A673 (cell line): ENCODE results near the gene PPP2R5D. TPM values are rescaled to one million over a fixed set of nuclear protein-coding genes. Genes with fewer than 3 reads are reported as not detected.

ENCODE experiments used
- Bru-seq: library from RNA; stranded (reverse); fragments of 400-500 nt; gene quantifications from one replicate; lab custom pipeline; 2021; lab: Mats Ljungman, UMichigan
- BruChase-seq, 2 experiments: library from RNA; stranded (reverse); fragments of 400-500 nt; gene quantifications; one replicate each; lab custom pipeline; 2021; lab: Mats Ljungman, UMichigan
- BruUV-seq: library from RNA; stranded (reverse); fragments of 400-500 nt; replicated peaks from 2 replicates; lab custom pipeline; 2021; lab: Mats Ljungman, UMichigan
- CTCF ChIA-PET: fragments of 300-600 bp; sonication (Branson Sonifier 250); formaldehyde crosslinking; loops from one replicate; lab custom pipeline; 2022; ENCODE audit warnings: antibody characterized with exemption; lab: Charles Lee
- POLR2A ChIA-PET: fragments of 300-600 bp; sonication (Branson Sonifier 250); formaldehyde crosslinking; loops from one replicate; lab custom pipeline; 2022; ENCODE audit warnings: antibody characterized with exemption; ENCODE audit not compliant: low non-redundant PET; lab: Charles Lee
- DNase-seq: peaks from one replicate; pipeline ENCODE4 v3.0.0-alpha.2; 2015; ENCODE audit warnings: low spot score
- H3K27ac ChIP-seq: fragments of 200-600 bp; sonication (generic); 2 replicates; pipeline ENCODE4 v1.5.1; 2016; ENCODE audit warnings: mixed run types, low read depth, mild to moderate bottlenecking, mixed read lengths, antibody characterized with exemption, low read length; ENCODE audit not compliant: poor library complexity, severe bottlenecking
- H3K27me3 ChIP-seq: fragments of 200-600 bp; sonication (generic); replicated peaks from 2 replicates; pipeline ENCODE4 v1.6.1; 2017; ENCODE audit warnings: mixed run types, low read depth, mild to moderate bottlenecking, mixed read lengths, antibody characterized with exemption, low read length; ENCODE audit not compliant: insufficient read depth, poor library complexity
- H3K36me3 ChIP-seq: fragments of 200-600 bp; sonication (generic); 2 replicates; pipeline ENCODE4 v1.6.1; 2016; ENCODE audit warnings: mixed run types, mild to moderate bottlenecking, mixed read lengths, antibody characterized with exemption, low read length; ENCODE audit not compliant: insufficient read depth, poor library complexity, severe bottlenecking
- H3K4me1 ChIP-seq: fragments of 200-600 bp; sonication (generic); 2 replicates; pipeline ENCODE4 v1.6.1; 2017; ENCODE audit warnings: mixed run types, mild to moderate bottlenecking, mixed read lengths, antibody characterized with exemption, low read length; ENCODE audit not compliant: insufficient read depth, poor library complexity, severe bottlenecking
- H3K4me3 ChIP-seq: fragments of 200-600 bp; sonication (generic); 2 replicates; pipeline ENCODE4 v1.5.1; 2016; ENCODE audit warnings: low read depth, mixed run types, mild to moderate bottlenecking, mixed read lengths, low read length; ENCODE audit not compliant: poor library complexity, severe bottlenecking
- H3K9me3 ChIP-seq: fragments of 200-600 bp; sonication (generic); 2 replicates; pipeline ENCODE4 v1.6.1; 2016; ENCODE audit warnings: mixed run types, low read depth, mild to moderate bottlenecking, mixed read lengths, antibody characterized with exemption, low read length; ENCODE audit not compliant: poor library complexity, severe bottlenecking
- CTCF ChIP-seq: fragments of 300-800, 200-600 bp; sonication (generic); conservative IDR thresholded peaks from 2 replicates; pipeline ENCODE4 v1.5.1; 2017; ENCODE audit warnings: low read depth, mild to moderate bottlenecking, antibody characterized with exemption, low read length, moderate library complexity, mixed read lengths
- EZH2 ChIP-seq: fragments of 200-600 bp; sonication (generic); IDR thresholded peaks from 2 replicates; pipeline ENCODE4 v1.6.1; 2017; ENCODE audit warnings: borderline replicate concordance, low read depth, mild to moderate bottlenecking, mixed read lengths, antibody characterized with exemption, low read length; ENCODE audit not compliant: poor library complexity, severe bottlenecking
- intact Hi-C: fragments of 100-400 bp; cut with micrococcal nuclease; formaldehyde crosslinking; loops from one replicate; pipeline ENCODE4 v1.10.0; 2022; ENCODE audit not compliant: unreplicated experiment
- long read RNA-seq: library from polyadenylated mRNA; stranded (forward); transcript quantifications from one replicate; pipeline ENCODE4 v2.0.0, GENCODE V29; 2022
- total RNA-seq: library from RNA; stranded (reverse); gene quantifications from 2 replicates; pipeline ENCODE4 v1.2.3, GENCODE V29; 2021

Gene PPP2R5D
- 73.6 and 77.1 TPM in 2 replicates for total RNA-seq
- percentile 61 among the genes with signal in this experiment for Bru-seq, nascent RNA
- BruChase-seq, experiment 1, labeled RNA remaining after a 2-hour chase, result percentile 74 among the genes with signal in this experiment
- BruChase-seq, experiment 2, labeled RNA remaining after a 6-hour chase, result percentile 84 among the genes with signal in this experiment
- long read RNA-seq, transcript PPP2R5D-208 (16 exons, 3,044 nt), result major isoform, 24 of 82 reads
- long read RNA-seq, partial matches to known transcripts, result 47 of 82 reads
- long read RNA-seq, other reads (novel, unspliced or antisense), result 7 of 82 reads

GRCh38 chr6:42984001-42984923 lies at the start of gene PPP2R5D:
Gene PPP2R5D (plus strand): TSS chr6:42984570. CDS start chr6:42984678, 108 bp downstream.
- Histone ChIP-seq H3K4me3 (peak within 1 kb of the TSS; percentile 90), H3K9me3 (no peaks in the 10 kb centered on the region), H3K27ac (peak within 1 kb of the TSS; percentile 92), H3K27me3 (no peaks in the 10 kb centered on the region), H3K36me3 (peaks cover 6% of the 10 kb centered on the region), H3K4me1 (peaks cover 13% of the 10 kb centered on the region)
- intact Hi-C loops, result no loop called here
- ChIA-PET CTCF (interaction anchor here (0.5 to 0.7 kb wide), 4 partner anchors 13 to 80 kb away, joined by 3 to 4 read pairs (median 4); no protein-coding TSS in a partner anchor), POLR2A (interaction anchor here (0.5 to 0.9 kb wide), 4 partner anchors 30 to 187 kb away, joined by 3 to 22 read pairs (median 3); partner anchors contain the start of genes CNPY3 and KLHDC3)
- TF ChIP-seq CTCF, result no peak
- no peak for TF ChIP-seq EZH2
- DNase-seq, result peak; percentile 100
- BruUV-seq, result no TSS peak

- ChIA-PET POLR2A (no interaction called here), CTCF (interaction anchor here (0.6 kb wide), 1 partner anchor 12 kb away, joined by 3 read pairs; no protein-coding TSS in a partner anchor)
- BruUV-seq, result no TSS peak
- no peaks in the 10 kb centered on the region for H3K27me3 ChIP-seq
- no peak for TF ChIP-seq EZH2
- TF ChIP-seq CTCF, result no peak
- intact Hi-C loops, result no loop called here
- DNase-seq, result no peak
- H3K27ac ChIP-seq, result no peak overlapping the region
- no peaks in the 10 kb centered on the region for H3K9me3 ChIP-seq
- H3K36me3 ChIP-seq, result peaks cover 35% of the 10 kb centered on the region
- H3K4me1 ChIP-seq, result peaks cover 22% of the 10 kb centered on the region
- no peak overlapping the region for H3K4me3 ChIP-seq
Measured at GRCh38 chr6:42935322-42935721, 49.0 kb upstream of the PPP2R5D start.

- Histone ChIP-seq H3K9me3 (no peaks in the 10 kb centered on the region), H3K4me1 (peaks cover 16% of the 10 kb centered on the region), H3K4me3 (no peak overlapping the region), H3K27me3 (no peaks in the 10 kb centered on the region), H3K36me3 (peaks cover 35% of the 10 kb centered on the region), H3K27ac (no peak overlapping the region)
- BruUV-seq, result no TSS peak
- ChIA-PET CTCF (no interaction called here), POLR2A (no interaction called here)
- no peak for TF ChIP-seq CTCF
- TF ChIP-seq EZH2, result no peak
- intact Hi-C loops, result no loop called here
- DNase-seq, result no peak
Measured at GRCh38 chr6:42936398-42936797, 48.0 kb upstream of the PPP2R5D start.
